GM13976 (cell line): Measurements from ENCODE around the gene TOP1.

Experiments
- DNase-seq: peaks from one replicate; pipeline ENCODE4 v3.0.0; 2012; ENCODE audit warnings: low spot score
- in situ Hi-C: fragments of 300-500 bp; cut with MboI; formaldehyde crosslinking; loops from one replicate; pipeline ENCODE4 v1.12.0; 2022; ENCODE audit warnings: low sequenced_read_pairs, mixed read lengths, inconsistent platforms; ENCODE audit not compliant: unreplicated experiment
- TF ChIP-seq, protein P1 (sequence below): IDR thresholded peaks from 2 replicates; pipeline ENCODE4 v1.5.1; 2012; ENCODE audit warnings: borderline replicate concordance, mild to moderate bottlenecking; ENCODE audit not compliant: insufficient read depth; ENCODE audit errors: extremely low read depth, missing control alignments, control extremely low read depth

The TOP1 gene

DNA sequence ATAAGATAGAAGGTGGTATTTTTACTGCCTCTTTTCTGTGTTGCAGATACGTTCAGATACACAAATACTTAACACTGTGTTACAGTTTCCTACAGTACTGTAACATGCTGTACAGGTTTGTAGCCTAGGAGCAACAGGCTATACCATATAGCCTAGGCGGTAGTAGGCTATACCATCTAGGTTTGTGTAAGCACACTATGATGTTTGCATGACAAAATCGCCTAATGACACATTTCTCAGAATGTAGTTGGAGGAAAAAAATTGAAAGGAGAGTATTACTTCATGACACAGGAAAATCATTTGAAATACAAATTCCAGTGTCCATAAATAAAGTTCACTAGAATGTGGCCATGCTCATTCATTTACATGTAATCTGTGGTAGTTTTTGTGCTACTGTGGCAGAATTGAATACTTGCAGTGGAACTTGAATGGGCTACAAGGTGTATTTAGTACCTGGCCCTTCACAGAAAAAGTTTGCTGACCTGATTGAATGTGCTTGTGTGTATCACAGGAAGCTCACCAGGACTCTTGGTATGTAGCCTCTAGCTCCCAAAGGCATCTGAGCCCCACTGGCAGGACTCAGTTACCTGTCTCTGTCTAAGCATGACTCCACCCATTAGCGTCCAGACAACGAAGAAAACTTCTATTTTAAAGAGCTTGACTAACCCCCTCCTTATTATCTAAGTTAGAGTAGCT is 18.8 kb downstream of the TOP1 start:
- no peak for DNase-seq

DNA sequence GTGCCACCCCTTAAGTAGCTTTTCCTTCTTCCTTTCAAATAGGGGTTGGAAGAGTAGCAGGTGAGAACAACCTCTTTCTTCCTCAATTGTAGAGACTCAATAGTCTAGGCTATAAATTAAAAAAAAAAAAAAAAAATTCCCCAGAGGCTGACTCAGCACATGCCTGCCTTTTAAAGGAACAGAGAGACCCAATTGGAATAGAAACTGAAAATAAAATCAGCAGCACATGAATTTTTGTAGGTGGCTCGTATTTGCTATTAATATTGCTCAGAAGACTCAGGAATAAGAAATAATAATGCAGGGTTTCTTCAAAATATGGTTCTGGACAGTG is 19.3 kb downstream of the TOP1 start:
- DNase-seq: peak; percentile 41
- TF ChIP-seq, protein P1, sequence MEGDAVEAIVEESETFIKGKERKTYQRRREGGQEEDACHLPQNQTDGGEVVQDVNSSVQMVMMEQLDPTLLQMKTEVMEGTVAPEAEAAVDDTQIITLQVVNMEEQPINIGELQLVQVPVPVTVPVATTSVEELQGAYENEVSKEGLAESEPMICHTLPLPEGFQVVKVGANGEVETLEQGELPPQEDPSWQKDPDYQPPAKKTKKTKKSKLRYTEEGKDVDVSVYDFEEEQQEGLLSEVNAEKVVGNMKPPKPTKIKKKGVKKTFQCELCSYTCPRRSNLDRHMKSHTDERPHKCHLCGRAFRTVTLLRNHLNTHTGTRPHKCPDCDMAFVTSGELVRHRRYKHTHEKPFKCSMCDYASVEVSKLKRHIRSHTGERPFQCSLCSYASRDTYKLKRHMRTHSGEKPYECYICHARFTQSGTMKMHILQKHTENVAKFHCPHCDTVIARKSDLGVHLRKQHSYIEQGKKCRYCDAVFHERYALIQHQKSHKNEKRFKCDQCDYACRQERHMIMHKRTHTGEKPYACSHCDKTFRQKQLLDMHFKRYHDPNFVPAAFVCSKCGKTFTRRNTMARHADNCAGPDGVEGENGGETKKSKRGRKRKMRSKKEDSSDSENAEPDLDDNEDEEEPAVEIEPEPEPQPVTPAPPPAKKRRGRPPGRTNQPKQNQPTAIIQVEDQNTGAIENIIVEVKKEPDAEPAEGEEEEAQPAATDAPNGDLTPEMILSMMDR: no peak
- in situ Hi-C loops: no loop called here

More for the DNA sequence above, 18.8 kb downstream of the TOP1 start:
- in situ Hi-C loops: no loop called here
- TF ChIP-seq, protein P1: no peak

DNA sequence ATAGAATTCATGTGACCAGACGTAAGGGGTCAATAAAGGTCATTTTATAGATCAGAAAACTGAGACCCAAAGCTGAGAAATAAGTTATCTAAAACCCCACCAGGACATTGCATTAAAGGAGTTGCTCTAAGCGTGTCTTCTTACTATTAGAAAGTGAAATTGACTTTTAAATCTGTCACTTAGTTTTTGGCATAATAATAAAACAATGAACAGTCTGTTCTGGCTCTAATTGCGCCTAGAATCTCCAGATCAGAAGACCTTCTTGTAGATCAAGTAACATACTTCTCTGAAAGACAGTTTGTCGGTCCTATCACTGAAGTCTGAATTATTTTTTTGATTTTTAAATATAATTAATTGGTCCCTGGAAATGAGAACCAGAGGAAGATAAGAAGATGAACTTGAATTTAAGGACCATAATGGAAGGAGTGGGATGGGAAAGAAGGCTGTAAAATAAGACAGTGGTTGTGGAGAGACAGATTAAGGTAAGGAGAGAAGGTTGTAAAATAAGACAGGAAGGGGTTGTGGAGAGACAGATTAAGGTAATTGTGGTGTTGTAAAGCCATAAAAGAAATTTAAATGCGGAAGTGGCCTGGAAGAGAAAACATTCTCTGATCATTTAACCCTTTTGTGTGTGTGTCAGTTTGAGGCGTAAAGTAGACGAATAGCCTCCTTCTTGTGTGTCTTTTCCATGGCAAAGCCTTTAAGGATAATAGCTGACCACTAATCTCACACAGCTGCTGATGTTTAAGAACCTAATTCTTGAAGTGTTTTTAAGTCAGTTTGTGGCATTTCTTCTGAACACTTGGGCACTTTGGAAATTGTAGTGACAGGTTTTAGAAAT is 20.1 kb downstream of the TOP1 start:
- in situ Hi-C loops: no loop called here
- no peak for DNase-seq
- TF ChIP-seq, protein P1: no peak

DNA sequence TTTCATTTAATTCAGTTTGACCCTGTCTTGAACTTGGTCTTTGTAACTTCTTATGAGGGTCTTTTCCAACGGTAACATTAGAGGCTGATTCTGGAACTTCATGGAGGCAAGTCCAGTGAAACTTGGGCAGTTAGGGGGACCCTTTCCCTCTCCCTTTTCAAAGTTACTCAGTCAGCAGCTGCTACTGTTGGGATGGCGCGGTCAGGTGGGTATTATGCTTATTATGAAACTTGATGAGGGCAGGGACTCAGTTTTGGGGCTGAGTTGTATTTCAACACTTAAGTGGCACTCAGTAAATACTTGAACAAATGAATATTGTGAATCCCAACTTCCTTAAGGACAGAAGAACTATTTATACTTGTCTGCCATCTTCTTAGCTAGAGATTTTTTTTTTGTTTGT is 20.8 kb downstream of the TOP1 start:
- in situ Hi-C loops: no loop called here
- TF ChIP-seq, protein P1: no peak

DNA sequence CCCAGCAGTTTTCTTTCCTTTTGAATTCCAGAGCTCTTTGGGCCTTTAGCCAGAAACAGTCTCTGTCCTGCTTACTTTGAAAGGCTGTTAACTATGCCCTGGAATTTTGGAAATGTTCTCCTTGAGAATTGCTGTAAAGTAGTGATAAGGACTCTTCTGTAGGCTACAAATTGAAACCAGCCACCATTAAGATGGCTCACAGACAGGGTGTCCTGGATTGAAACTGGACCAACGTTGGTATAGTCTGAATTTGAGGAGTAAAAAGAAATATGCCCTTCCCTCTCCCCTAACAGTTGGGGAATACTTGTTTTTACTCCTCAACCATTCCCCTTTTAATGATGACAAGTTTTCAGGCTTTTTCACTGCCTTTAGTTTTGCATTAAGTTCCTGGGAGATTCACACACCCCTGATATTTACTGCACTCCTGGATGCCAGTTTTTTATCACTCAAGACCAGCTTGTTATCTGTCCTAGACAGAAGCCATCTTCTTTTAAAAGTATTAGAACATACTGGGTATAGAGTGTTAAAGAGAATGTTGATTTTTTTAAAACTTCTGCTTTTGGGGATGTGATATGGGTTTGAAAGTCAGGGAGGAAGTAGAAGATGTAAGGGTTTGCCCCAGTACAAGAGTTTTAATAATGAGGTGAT is 21.9 kb downstream of the TOP1 start:
- in situ Hi-C loops: no loop called here
- TF ChIP-seq, protein P1: no peak
- no peak for DNase-seq

More for the DNA sequence above, 20.8 kb downstream of the TOP1 start:
- DNase-seq: no peak

DNA sequence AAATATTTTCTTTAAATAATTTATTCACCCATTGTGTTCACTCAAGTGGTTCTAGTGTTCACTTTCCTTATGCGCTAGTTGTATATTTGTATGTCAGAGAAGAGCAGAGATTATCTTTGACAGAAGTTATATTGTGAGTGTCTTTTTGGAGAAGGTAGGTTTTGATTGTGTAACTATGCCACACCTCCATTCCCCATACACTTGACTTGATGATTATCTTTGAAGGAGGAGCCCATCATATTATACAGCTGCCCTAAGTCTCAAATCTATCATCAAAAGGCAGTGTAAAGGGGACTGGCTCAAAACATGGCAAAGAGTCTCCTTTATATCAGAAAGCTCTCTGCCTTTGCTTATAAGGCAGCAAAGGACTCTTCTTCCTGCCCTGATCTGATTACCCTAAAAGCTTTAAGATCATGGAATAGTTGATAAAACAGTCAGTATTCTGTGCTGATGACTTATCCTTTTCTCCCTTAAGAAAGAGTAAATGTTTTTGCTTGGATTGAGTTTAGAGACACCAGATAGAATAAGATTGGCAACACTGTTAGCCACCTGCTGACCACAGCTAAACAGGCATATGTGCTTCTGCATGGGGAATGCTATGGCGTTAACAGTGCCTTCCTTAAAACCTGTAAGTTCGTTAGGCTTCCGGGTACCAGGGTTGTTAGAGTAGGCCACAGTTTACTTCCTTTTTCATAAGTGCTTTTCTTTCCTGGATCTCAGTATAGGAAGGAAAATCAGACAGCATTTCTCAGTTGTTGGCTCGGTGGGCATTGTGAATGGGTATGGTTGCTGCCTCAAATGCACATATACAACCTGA is 22.6 kb downstream of the TOP1 start:
- DNase-seq: no peak
- in situ Hi-C loops: no loop called here
- TF ChIP-seq, protein P1: no peak
